DOHH2 (cell line): ENCODE measurements around the gene OR4S1.

Experiments
- EZH2phosphoT487 ChIP-seq: fragments of 200-600 bp; sonication (generic); IDR thresholded peaks from 2 replicates; pipeline ENCODE4 v1.6.1; 2017; ENCODE audit warnings: borderline replicate concordance, mild to moderate bottlenecking, antibody characterized with exemption, low read length, moderate library complexity, mixed read lengths
- TF ChIP-seq, protein P1 (sequence below): fragments of 200-600 bp; sonication (generic); IDR thresholded peaks from one replicate; pipeline ENCODE4 v1.5.1; 2014; ENCODE audit warnings: antibody characterized with exemption, mild to moderate bottlenecking, low read depth, low read length; ENCODE audit not compliant: poor library complexity, severe bottlenecking

DNA sequence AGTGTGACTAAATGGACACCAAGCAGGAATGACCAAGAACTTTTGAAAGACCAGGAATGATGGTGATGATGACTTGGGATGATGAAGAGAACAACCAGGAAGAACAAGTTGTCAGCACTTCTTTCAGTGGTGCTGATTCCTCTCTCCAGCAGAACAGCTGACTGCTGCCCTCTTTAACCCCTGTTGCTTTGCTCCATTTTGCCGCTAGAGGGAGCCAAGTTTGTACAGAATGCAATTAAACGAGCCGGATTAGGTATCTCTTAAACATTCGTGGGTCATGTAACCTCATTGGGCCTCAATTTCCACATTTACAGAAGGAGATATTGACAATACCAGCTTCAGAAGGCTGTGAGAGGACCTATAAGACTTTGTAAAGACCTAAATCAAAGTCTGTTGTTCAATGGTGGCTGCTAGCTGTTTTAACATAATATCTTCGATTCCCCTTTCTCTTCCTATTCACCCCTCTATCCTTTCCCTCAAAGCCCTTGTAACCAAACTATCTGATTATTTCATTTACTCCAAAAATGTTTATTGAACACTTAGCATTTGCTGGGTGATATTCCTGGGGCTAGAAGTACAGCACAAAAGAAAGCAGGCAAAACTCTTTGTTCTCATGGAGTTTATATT, 1.9 kb downstream of the OR4S1 start:
- TF ChIP-seq, protein P1, sequence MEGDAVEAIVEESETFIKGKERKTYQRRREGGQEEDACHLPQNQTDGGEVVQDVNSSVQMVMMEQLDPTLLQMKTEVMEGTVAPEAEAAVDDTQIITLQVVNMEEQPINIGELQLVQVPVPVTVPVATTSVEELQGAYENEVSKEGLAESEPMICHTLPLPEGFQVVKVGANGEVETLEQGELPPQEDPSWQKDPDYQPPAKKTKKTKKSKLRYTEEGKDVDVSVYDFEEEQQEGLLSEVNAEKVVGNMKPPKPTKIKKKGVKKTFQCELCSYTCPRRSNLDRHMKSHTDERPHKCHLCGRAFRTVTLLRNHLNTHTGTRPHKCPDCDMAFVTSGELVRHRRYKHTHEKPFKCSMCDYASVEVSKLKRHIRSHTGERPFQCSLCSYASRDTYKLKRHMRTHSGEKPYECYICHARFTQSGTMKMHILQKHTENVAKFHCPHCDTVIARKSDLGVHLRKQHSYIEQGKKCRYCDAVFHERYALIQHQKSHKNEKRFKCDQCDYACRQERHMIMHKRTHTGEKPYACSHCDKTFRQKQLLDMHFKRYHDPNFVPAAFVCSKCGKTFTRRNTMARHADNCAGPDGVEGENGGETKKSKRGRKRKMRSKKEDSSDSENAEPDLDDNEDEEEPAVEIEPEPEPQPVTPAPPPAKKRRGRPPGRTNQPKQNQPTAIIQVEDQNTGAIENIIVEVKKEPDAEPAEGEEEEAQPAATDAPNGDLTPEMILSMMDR = peak; percentile 94
- TF ChIP-seq EZH2phosphoT487 = no peak
